B cell (primary cell): ENCODE results near the gene KIF23. TPM values are rescaled to one million over a fixed set of nuclear protein-coding genes. Genes with fewer than 3 reads are reported as not detected.

Experiments
- ATAC-seq: fragments of 200-7000 bp; cut with Tn5 transposase; one replicate; pipeline ENCODE4 v1.10.0; 2021; ENCODE audit warnings: low read depth, mild to moderate bottlenecking, moderate number of reproducible peaks, moderate library complexity
- CTCF ChIA-PET: fragments of 350-600 bp; sonication (Branson Sonifier 250); formaldehyde crosslinking; loops from one replicate; lab custom pipeline; 2021; ENCODE audit warnings: antibody characterized with exemption, inconsistent platforms; lab: Charles Lee
- POLR2A ChIA-PET: fragments of 350-600 bp; sonication (Branson Sonifier 250); formaldehyde crosslinking; loops from one replicate; lab custom pipeline; 2021; ENCODE audit warnings: antibody characterized with exemption; lab: Charles Lee
- DNase-seq: peaks from one replicate; pipeline ENCODE4 v3.0.0; 2013
- H2AFZ ChIP-seq: 2 replicates; pipeline ENCODE4 v1.6.1; 2012; ENCODE audit warnings: mild to moderate bottlenecking, low read depth, low read length; ENCODE audit not compliant: insufficient read depth, poor library complexity, severe bottlenecking
- H3K27ac ChIP-seq, 2 donors: 1 replicate in 1 of 2; 2 replicates in 1 of 2; pipeline ENCODE4 v1.5.1; 2012 to 2013; ENCODE audit warnings: low read length in 2 of 2, mild to moderate bottlenecking in 2 of 2, moderate library complexity in 1 of 2
- H3K27me3 ChIP-seq, 4 experiments: fragments of 200-600 bp in 1 of 4; sonication (generic) in 1 of 4; replicated peaks in 1 of 4; 1 replicate in 2 of 4; 2 replicates in 2 of 4; pipeline versions ENCODE4 v1.6.1 to v1.7.0; 2013 to 2016; ENCODE audit warnings: low read length in 3 of 4, mild to moderate bottlenecking in 2 of 4, mixed read lengths in 1 of 4, moderate library complexity in 1 of 4; ENCODE audit not compliant: insufficient read depth in 4 of 4, control insufficient read depth in 3 of 4; ENCODE audit errors: control extremely low read depth in 1 of 4
- H3K36me3 ChIP-seq, 2 experiments: replicated peaks in 1 of 2; 1 replicate in 1 of 2; 2 replicates in 1 of 2; pipeline versions ENCODE4 v1.6.1 to v1.7.1; 2013; ENCODE audit warnings: low read length in 1 of 2; ENCODE audit not compliant: insufficient read depth in 2 of 2, control insufficient read depth in 1 of 2; ENCODE audit errors: control extremely low read depth in 1 of 2, extremely low read depth in 1 of 2
- H3K4me1 ChIP-seq, 2 donors: fragments of 200-600 bp in 1 of 2; sonication (generic) in 1 of 2; 1 replicate in 1 of 2; 2 replicates in 1 of 2; pipeline versions ENCODE4 v1.5.1 to v1.6.1; 2013 to 2017; ENCODE audit warnings: low read length in 2 of 2; ENCODE audit not compliant: control insufficient read depth in 2 of 2, insufficient read depth in 2 of 2
- H3K4me2 ChIP-seq: replicated peaks from 2 replicates; pipeline ENCODE3; 2012; ENCODE audit warnings: mild to moderate bottlenecking, low read depth, low read length; ENCODE audit not compliant: poor library complexity, severe bottlenecking
- H3K4me3 ChIP-seq, 5 experiments: fragments of 200-600 bp in 1 of 5; sonication (generic) in 1 of 5; 1 replicate in 3 of 5; 2 replicates in 2 of 5; pipeline versions ENCODE4 v1.5.1 to v1.7.0; 2011 to 2016; ENCODE audit warnings: low read length in 4 of 5, mild to moderate bottlenecking in 4 of 5, low read depth in 2 of 5, control low read depth in 1 of 5, moderate library complexity in 1 of 5; ENCODE audit not compliant: insufficient read depth in 1 of 5; ENCODE audit errors: control extremely low read depth in 1 of 5, extremely low read depth in 1 of 5
- H3K79me2 ChIP-seq: fragments of 200-600 bp; sonication (generic); one replicate; pipeline ENCODE4 v1.6.0; 2016; ENCODE audit warnings: low read length; ENCODE audit not compliant: control insufficient read depth, insufficient read depth
- H3K9ac ChIP-seq: fragments of 200-600 bp; sonication (generic); 2 replicates; pipeline ENCODE4 v1.6.1; 2017; ENCODE audit warnings: mild to moderate bottlenecking, low read length, moderate library complexity
- H3K9me3 ChIP-seq, 3 donors: one replicate each; pipeline versions ENCODE4 v1.6.1 to v1.7.1; 2013; ENCODE audit warnings: low read length in 2 of 3; ENCODE audit not compliant: control insufficient read depth in 2 of 3, insufficient read depth in 1 of 3; ENCODE audit errors: control extremely low read depth in 1 of 3
- H4K20me1 ChIP-seq: 2 replicates; pipeline ENCODE4 v1.6.0; 2012; ENCODE audit warnings: mild to moderate bottlenecking, low read length; ENCODE audit not compliant: insufficient read depth, control insufficient read depth, poor library complexity, severe bottlenecking
- H3K27ac Mint-ChIP-seq: one replicate; pipeline ENCODE4 v1.8.0; 2021; ENCODE audit warnings: mixed read lengths
- H3K27me3 Mint-ChIP-seq: one replicate; pipeline ENCODE4 v1.8.0; 2021; ENCODE audit warnings: mixed read lengths
- H3K4me1 Mint-ChIP-seq: one replicate; pipeline ENCODE4 v1.8.0; 2021; ENCODE audit warnings: mixed read lengths
- H3K4me3 Mint-ChIP-seq: one replicate; pipeline ENCODE4 v1.8.0; 2021; ENCODE audit warnings: mixed read lengths
- H3K9me3 Mint-ChIP-seq: one replicate; pipeline ENCODE4 v1.8.0; 2022; ENCODE audit warnings: mixed read lengths; ENCODE audit not compliant: insufficient read depth
- EZH2 ChIP-seq: IDR thresholded peaks from 2 replicates; pipeline ENCODE4 v1.6.1; 2012; ENCODE audit warnings: borderline replicate concordance, low read depth, mild to moderate bottlenecking, moderate library complexity, low read length; ENCODE audit not compliant: insufficient read depth, poor library complexity, severe bottlenecking
- WGBS: methylation state at CpG from one replicate; pipeline ENCODE4 v1.1.5; 2013; ENCODE audit warnings: missing lambda C conversion rate; ENCODE audit not compliant: insufficient coverage; 5-methylcytosine and 5-hydroxymethylcytosine counted together
- intact Hi-C: fragments of 100-400 bp; cut with micrococcal nuclease; formaldehyde crosslinking; loops from one replicate; pipeline ENCODE4 v1.10.0; 2022
- polyA plus RNA-seq: library from polyadenylated mRNA; depleted of rRNA; stranded (reverse); fragments of >200 nt; gene quantifications from 2 replicates; pipeline ENCODE4 v1.2.3, GENCODE V29; 2012
- total RNA-seq, 2 donors: library from RNA; stranded (reverse); fragments of 120-200 nt in 1 of 2; gene quantifications; 1 replicate in 1 of 2; 2 replicates in 1 of 2; pipeline versions ENCODE4 v1.2.3 to v1.2.4, GENCODE V29; 2013 to 2022
- TF ChIP-seq, protein P1 (sequence below): fragments of 200-600 bp; IDR thresholded peaks from one replicate; pipeline ENCODE4 v1.8.0; 2022; ENCODE audit warnings: antibody characterized with exemption, mild to moderate bottlenecking

KIF23 gene
- total and polyA plus RNA-seq, 2 donors (not counting 1 experiment from before 2014, with no cell fraction given), result 0.30 to 0.34 TPM

- Histone ChIP-seq H3K9me3 (peaks cover 0 to 10% (median 9%) of the 10 kb centered on the region in 3 donors), H3K36me3 (no peaks in the 10 kb centered on the region), H3K4me2 (no peak overlapping the region), H3K9ac (no peak overlapping the region), H3K4me3 (no peak overlapping the region), H4K20me1 (no peaks in the 10 kb centered on the region), H3K27me3 (peaks cover 0 to 20% (median 8%) of the 10 kb centered on the region in 4 experiments), H2AFZ (no peak overlapping the region), H3K27ac (no peak overlapping the region), H3K79me2 (no peaks in the 10 kb centered on the region), H3K4me1 (peaks cover 0 to 4% of the 10 kb centered on the region in 2 donors)
- intact Hi-C loops, result loop anchor here (10.0 kb wide), 2 partner anchors 1106 to 1246 kb away; no protein-coding TSS in a partner anchor
- H3K27me3 Mint-ChIP-seq, result peaks cover 12% of the 10 kb centered on the region
- ATAC-seq (no peak), DNase-seq (no peak)
- CTCF ChIA-PET, result interaction anchor here (1.1 to 12.4 kb wide), 6 partner anchors 987 to 1333 kb away, joined by 3 to 129 read pairs (median 42); no protein-coding TSS in a partner anchor
- no peak overlapping the region for H3K4me3 Mint-ChIP-seq
- H3K4me1 Mint-ChIP-seq, result peaks cover 2% of the 10 kb centered on the region
- TF ChIP-seq EZH2, result no peak
- TF ChIP-seq, protein P1, sequence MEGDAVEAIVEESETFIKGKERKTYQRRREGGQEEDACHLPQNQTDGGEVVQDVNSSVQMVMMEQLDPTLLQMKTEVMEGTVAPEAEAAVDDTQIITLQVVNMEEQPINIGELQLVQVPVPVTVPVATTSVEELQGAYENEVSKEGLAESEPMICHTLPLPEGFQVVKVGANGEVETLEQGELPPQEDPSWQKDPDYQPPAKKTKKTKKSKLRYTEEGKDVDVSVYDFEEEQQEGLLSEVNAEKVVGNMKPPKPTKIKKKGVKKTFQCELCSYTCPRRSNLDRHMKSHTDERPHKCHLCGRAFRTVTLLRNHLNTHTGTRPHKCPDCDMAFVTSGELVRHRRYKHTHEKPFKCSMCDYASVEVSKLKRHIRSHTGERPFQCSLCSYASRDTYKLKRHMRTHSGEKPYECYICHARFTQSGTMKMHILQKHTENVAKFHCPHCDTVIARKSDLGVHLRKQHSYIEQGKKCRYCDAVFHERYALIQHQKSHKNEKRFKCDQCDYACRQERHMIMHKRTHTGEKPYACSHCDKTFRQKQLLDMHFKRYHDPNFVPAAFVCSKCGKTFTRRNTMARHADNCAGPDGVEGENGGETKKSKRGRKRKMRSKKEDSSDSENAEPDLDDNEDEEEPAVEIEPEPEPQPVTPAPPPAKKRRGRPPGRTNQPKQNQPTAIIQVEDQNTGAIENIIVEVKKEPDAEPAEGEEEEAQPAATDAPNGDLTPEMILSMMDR, result no peak
- H3K27ac Mint-ChIP-seq, result no peak overlapping the region
- WGBS, result 14% methylated on average over 4 of the region's 4 CpGs
- peaks cover 2% of the 10 kb centered on the region for H3K9me3 Mint-ChIP-seq
- POLR2A ChIA-PET, result interaction anchor here (0.7 kb wide), 1 partner anchor 26 kb away, joined by 3 read pairs; no protein-coding TSS in a partner anchor
Observed at GRCh38 chr15:69479081-69479480, 64.9 kb downstream of the KIF23 start.

DNA sequence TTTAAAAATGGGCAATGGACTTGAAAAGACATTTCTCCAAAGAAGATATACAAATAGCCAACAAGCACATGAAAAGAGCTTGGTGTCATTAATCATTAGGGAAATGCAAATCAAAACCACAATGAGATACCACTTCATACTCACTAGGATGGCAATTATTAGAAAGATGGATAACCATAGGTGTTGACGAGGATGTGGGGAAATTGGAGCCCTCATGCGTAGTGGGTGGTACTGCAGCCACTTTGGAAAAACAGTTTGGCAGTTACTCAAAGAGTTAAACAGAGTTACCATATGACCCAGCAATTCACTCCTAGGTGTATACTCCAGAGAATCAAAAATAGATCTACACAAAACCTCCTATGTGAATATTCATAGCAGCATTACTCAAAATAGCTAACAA is 65.8 kb downstream of the KIF23 start:
- CTCF ChIA-PET, result interaction anchor here (1.3 to 12.4 kb wide), 5 partner anchors 986 to 1332 kb away, joined by 3 to 129 read pairs (median 58); no protein-coding TSS in a partner anchor
- no CpG with 5 or more reads among the region's 2 CpGs for WGBS

More for the DNA sequence above, 65.8 kb downstream of the KIF23 start:
- Histone ChIP-seq H2AFZ (no peak overlapping the region), H3K4me2 (no peak overlapping the region), H3K27ac (no peak overlapping the region), H3K9ac (no peak overlapping the region), H3K79me2 (no peaks in the 10 kb centered on the region), H3K9me3 (peaks cover 0 to 12% (median 10%) of the 10 kb centered on the region in 3 donors), H3K4me1 (peaks cover 0 to 4% of the 10 kb centered on the region in 2 donors), H3K36me3 (no peaks in the 10 kb centered on the region), H3K4me3 (no peak overlapping the region), H3K27me3 (peaks cover 0 to 15% (median 7%) of the 10 kb centered on the region in 4 experiments), H4K20me1 (no peaks in the 10 kb centered on the region)
- peaks cover 12% of the 10 kb centered on the region for H3K27me3 Mint-ChIP-seq
- H3K27ac Mint-ChIP-seq, result no peak overlapping the region
- POLR2A ChIA-PET, result no interaction called here
- no peak for ATAC-seq
- intact Hi-C loops, result loop anchor here (10.0 kb wide), 2 partner anchors 1105 to 1245 kb away; no protein-coding TSS in a partner anchor
- peaks cover 2% of the 10 kb centered on the region for H3K4me1 Mint-ChIP-seq
- TF ChIP-seq, protein P1, result no peak
- no peak for TF ChIP-seq EZH2
- H3K9me3 Mint-ChIP-seq, result peaks cover 2% of the 10 kb centered on the region
- H3K4me3 Mint-ChIP-seq, result no peak overlapping the region
- no peak for DNase-seq
